Stomach (tissue), 4 donors: ENCODE data around the gene SLC38A11.

Experiments used
- CTCF ChIP-seq, 7 experiments: fragments of 450-650 bp in 4 of 7; fragments of 200-600 bp in 3 of 7; sonication (generic) in 3 of 7; IDR thresholded peaks; one replicate each; pipeline ENCODE4 v1.5.1; 2016 to 2019; ENCODE audit warnings: antibody characterized with exemption in 7 of 7, control low read depth in 2 of 7, mild to moderate bottlenecking in 1 of 7
- POLR2AphosphoS5 ChIP-seq, 3 donors: sonication (generic); formaldehyde crosslinking; IDR thresholded peaks; one replicate each; pipeline ENCODE4 v1.6.1; 2016; ENCODE audit warnings: antibody characterized with exemption in 3 of 3

GRCh38 chr2:164915566-164915965, 39.8 kb downstream of the SLC38A11 start:
- TF ChIP-seq CTCF (IDR thresholded peaks at IDR 0.05) (no peak), POLR2AphosphoS5 (IDR thresholded peaks at IDR 0.05) (no peak)
